Stimulated activated CD8-positive, alpha-beta memory T cell treated with anti-CD3 and anti-CD28 coated beads, Interleukin-15, amount 100 ng/mL, for 1 hour (primary cell): ENCODE results near the gene PBX1.

Experiments
- DNase-seq: peaks from one replicate; pipeline ENCODE4 v3.0.0-alpha.2; 2020; ENCODE audit warnings: low read depth

PBX1 gene

DNA sequence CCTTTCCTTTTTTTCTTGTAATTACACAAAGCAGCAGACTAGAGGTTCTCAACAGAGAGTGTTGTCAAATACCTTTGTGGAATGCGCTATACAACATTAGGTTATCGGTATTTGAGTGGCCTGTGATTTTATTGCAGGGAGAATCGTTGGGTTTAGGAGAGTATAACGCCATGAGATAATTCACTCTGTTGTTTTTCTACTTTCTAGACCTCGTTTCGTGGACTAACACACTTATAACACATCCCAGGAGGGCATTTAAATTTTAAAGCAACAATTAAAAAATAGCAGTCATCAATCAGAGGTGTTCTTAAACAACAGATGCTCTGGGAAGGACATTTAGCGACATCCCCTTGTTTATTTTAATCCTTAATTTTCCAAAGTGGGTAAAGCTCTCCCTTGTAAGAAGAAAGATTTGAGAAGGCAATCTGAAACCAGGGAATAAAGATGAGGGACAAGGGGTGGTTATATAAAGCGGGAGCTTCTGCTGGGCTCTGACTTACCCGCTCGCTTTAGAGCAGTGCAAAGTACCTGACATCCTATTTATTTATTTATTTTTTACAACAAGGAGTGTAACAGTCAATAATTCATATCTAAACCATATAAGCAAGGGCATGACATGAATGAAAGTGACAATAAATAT is 4.9 kb downstream of the PBX1 start:
- DNase-seq: no peak

DNA sequence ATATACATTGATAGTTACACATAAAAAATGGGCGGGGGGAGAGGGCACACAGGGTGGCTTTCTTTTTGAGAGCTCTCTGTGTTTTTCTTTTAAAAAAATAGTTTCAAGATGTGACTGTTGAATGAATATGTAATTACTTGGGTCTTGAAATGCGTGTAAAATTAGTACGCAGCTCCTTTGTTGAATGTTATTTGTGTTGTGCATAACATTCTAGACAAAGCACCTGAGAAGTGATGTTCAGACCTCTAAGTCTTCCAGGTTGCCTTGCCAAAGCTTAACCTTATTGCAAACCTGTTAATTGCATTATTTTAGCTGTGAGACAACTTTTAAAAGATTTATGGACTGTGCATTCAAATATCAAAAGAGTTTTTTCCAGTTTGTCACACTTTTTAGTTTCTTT is 5.4 kb downstream of the PBX1 start:
- DNase-seq: no peak

DNA sequence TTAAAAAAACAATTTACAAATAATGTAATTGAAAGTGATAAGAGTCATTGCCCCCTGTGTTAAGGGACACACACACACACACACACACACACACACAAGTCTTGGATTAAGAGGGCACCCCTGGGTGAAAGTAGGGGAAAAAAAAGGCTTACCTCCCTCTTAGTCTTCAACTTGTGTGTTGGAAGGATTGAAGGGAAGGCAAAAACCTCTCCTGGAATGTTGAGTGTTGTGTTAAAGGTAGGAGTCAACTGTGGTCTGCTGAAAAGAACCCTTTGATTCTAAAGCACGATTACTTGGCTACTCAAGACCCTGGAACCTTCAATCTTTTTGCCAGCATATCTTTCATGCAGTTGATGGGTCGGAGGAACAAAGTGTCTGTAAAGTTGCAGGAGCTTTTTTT is 6.4 kb downstream of the PBX1 start:
- no peak for DNase-seq

GRCh38 chr1:164567774-164568173 is 8.8 kb downstream of the PBX1 start:
- no peak for DNase-seq

DNA sequence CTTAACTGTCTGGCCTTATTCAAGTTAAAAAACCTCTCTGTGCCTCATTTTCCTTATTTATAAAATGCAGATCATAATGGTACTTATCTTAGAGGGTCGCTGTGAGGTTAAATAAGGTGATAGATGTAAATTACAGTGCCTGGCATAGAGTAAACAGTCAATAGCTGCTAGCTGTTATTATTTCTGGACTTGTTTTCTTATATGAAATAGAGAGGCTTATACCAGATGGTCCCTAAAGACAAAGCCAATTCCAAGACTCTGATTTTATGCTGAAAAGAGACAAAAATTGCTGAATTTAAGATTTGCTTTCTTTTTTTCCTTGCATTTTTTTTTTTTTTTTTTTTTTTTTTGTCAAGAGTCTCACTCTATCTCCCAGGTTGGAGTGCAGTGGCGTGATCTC is 10.3 kb downstream of the PBX1 start:
- no peak for DNase-seq

DNA sequence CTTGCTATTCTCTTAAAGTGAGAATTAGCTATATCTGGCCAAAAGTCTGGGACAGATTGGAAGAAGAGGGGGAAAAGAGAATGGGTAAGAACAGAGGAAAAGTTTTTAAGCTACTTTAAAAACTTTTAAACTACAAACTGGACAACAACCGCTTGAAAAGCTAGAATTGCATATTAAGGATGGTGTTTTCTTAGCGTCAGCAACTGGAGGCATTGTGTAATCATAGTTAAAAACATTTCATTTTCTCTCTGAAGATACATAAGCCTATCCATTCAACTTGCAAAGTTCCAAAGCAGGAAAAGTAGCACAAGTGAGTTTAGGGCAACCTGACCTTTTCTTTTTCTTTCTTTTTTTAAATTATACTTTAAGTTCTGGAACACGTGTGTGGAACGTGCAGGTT is 10.9 kb downstream of the PBX1 start:
- no peak for DNase-seq

DNA sequence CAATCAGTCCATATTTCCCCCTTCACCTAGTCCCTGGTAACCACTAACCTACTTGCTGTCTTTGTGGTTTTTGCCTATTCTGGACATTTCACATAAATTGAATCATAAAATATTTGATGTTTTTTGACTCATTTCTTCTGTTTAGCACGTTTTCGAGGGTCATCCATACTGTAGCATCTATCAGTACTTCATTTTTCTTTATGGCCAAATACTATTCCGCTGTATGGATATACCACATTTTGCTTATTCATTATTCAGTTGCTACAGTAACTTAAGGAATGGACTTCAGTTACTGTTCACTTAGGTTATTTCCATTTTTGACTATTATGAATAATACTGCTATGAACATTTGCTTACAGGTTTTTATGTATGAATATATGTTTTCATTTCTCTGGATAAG is 12.3 kb downstream of the PBX1 start:
- DNase-seq: no peak

DNA sequence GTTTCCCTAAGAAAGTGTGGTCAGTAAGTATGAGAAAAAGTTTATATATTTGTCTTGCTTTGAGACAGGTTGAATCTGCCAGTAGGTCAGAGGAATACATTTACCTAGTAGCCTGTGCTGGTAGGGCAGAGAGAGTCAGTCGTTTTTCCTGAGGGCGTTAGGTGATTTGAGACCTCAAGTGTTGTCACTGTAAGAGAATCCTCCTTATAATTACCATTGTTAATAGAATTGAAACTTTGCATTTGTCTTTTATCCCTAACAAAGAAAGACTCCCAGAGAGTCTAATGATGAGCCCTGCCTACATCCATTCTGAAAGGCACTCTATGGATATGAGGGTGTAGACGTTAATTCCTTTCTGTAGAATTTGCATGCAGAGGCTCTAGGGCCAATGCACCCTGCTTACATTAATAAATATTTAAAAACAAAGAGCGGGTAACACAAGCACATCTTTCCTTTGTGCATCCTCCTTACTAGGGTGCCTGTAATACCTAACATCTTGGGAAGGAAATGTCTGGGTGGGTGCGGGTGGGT is 16.4 kb downstream of the PBX1 start:
- no peak for DNase-seq

DNA sequence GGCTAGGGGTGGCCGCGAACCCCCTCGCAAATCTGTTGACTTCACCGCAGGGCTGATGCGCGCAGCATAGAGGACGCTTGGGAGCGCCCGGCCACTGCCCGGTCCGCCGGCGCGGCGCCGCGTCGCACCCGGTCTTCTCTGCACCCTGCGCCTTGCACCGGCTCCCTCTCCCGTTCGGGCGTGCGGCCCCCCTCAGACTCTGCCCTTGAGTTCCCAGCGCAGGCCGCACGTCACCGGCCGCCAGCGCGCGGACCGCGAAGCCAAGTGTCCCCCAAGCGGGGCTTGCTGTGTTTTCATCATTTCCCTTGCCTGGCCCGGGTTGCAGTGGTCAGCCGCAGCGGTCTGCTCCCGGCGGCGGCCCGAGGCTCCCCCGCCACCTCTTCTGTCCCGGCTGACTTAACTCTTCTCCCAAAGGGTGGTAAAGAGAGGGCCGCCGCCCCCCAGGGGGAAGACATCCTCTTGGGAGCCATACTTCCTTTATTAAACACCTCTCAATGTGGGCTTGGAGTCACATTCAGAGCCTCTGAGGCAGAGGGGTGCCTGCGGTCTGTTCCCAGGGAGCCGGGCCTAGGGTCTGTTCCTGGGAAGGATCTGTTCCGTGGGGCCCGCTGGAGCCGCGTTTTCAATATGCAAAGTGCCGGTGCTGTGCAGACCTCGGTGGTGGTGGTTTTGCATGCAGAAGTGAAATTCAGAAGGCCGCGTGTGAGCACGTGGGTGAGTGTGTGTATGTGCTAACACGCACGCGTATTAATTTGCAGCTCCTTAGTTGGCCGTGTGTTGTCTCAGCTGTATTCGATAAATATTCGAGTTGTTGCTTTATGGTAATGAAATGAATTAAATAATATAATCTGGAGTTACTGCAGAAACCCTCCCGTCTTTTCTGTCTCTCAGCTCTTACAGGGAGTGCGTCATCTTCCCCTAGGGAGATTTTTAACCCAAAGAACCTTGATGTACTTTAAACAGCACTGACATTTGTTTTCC is 17.6 kb downstream of the PBX1 start:
- no peak for DNase-seq

- no peak for DNase-seq
Observed at GRCh38 chr1:164577291-164577690, 18.3 kb downstream of the PBX1 start.

DNA sequence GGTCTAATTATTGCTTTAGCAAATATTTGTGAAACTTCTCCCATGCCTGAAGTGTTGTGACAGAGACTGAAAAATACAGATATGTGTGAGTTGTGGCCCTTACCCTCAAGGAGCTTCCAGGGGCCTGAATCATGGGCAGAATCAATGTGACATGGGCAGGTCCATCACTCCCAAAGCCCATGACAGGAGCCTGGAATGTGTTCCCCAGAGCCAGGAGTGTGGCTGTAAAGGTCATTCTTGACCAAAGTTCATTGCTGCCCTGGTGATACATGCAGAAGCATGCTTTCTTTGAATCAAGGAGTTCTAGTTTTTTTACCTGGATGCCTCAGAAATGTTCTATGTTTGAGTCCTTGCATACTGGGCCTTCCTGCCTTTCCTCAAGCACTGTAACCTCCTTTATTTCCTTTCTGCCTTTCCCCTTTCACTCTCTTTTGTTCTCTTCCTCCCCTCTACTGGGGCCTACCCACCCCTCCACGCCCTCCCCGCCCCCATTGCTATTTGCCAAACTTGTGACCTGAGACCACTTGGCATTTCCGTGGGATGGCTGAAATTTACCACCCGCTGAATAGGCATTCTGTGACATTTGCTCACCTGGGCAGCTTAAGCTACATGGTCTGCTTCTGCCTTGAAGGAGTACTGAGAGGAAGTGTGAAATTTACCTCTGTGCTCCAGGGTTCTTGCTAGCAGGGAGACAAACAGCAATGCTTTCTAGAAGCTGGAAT is 19.7 kb downstream of the PBX1 start:
- DNase-seq: no peak

GRCh38 chr1:164579381-164579780 is 20.4 kb downstream of the PBX1 start:
- DNase-seq: no peak

- no peak for DNase-seq
Observed at GRCh38 chr1:164581762-164582161, 22.8 kb downstream of the PBX1 start.

GRCh38 chr1:164583196-164583595 is 24.2 kb downstream of the PBX1 start:
- no peak for DNase-seq

DNA sequence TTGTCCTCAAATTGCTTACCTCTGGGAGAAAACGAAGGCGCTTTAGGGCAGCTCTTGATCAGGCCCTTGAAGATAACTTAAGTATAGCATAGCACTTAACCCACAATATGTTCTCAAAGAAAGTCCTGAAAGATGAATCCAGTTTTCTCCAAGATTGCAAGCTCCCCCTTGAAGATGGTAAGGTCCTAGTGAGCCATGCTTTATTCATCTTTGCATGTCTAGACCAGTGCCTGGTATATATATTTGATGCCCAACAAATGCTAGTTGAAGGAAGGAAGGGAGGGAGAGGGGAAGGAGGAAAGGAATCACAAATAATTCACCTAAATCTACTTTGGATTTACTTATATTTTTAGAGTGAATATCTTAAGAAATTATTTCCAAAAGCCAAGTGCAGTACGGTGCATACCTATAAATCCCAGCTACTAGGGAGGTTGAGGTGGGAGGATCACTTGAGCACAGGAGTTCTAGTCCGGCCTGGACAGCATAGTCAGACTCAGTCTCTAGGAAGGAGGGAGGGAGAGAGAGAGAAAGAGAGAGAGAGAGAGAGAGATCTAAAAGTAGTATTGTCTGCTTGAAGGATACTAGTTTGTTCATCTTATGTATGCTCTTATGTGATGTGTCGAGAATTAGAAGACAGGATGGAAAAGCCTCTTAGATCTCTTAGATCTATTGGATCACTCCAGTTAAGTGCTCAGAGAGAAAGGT is 25.0 kb downstream of the PBX1 start:
- no peak for DNase-seq

GRCh38 chr1:164586591-164586990 is 27.6 kb downstream of the PBX1 start:
- no peak for DNase-seq

DNA sequence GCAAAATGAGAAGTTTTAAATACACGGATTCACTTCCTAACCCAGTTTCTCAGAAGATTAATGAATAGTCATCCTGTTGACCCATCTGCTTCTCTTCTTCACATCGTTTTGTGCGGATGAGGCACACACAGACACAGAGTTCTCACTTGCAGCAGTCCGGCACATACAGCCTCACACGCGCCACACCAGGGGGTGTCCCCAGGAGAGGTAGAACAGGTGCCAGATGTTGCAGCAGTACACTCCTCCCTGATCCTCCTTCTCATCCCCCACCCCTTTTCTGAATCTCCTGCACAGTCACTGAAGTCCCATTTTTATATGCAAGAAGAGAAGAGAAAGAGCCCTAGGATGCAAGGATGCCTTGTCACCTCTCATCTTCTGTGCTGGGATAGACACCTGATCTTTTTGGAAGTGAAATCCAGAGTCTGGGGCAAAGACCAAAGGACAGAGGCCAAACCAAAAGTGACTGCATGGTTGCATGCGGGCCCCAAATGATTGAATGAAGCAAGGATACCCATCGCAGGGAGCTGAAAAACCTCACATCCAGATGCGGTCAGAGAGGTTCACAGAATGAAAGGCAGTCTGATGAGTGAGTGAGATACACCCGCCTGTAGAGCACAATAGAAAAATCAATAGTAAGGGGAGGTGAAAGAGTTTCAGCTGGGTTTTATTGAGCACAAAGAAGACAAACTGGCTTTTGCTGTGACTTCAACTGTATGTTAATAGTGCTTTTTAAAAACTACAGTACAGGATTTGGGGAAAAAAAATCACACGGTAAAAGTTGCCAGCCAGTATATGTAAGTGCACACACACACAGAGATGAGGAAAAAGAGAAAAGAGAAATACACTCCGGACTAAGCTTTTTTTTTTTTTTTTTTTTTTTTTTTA is 28.9 kb downstream of the PBX1 start:
- DNase-seq: no peak

DNA sequence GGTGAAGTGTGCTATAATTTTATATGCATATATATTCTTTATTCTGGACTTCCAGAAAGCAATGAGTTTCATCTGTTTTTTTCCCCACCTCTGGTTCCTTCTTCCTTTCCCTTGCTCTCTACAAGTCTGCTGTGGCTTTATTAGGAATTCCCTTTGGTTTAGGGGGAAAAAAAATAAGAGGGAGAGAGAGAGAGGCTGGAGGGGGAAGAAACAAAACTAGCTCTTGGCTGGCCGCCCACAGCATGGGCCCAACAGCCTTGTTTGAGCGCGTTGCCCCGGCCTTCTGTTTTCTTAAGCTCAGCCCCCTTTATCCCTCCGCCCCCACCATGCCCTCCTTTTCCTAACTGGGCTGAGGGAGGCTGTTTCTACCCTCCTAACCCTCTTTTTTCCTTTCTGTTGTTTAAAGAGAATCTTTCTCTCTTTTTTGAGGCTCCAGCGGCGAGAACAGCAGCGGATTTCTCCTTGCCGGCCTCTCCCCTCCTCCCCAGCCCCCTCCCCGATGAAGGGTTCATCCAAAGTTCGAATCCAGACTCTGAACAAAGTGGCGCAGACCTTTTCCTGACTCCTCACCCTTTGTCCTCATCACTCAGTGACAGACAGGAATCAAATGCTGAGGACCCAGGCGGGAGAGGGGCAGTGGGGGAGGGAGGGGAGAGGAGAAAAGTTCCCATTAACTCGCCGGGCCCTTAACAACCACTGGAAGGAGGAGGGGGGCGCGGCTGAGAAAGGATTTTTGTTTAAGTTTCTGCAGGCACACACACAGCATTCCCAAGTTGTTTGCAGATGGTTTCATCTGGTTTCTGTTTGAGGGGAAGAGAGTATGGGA is 29.7 kb downstream of the PBX1 start:
- no peak for DNase-seq

GRCh38 chr1:164589408-164589807 is 30.4 kb downstream of the PBX1 start:
- no peak for DNase-seq

- no peak for DNase-seq
Observed at GRCh38 chr1:164589961-164590507, 31.1 kb downstream of the PBX1 start.
